HepG2 (cell line): ENCODE results near the gene JPH4. TPM values are rescaled to one million over a fixed set of nuclear protein-coding genes. Genes with fewer than 3 reads are reported as not detected.
A peak's percentile ranks its signal among the peaks of the same experiment; 100 is the strongest.

Source experiments
- ATAC-seq: fragments of 200-7000 bp; cut with Tn5 transposase; 3 replicates; pipeline ENCODE4 v1.9.1; 2020; ENCODE audit warnings: mild to moderate bottlenecking, moderate library complexity
- BruUV-seq: library from RNA; stranded (reverse); fragments of 400-500 nt; replicated peaks from 2 replicates; lab custom pipeline; 2021; lab: Mats Ljungman, UMichigan
- CTCF ChIA-PET: fragments of 300-600 bp; formaldehyde crosslinking; extraction: SDS; loops from one replicate; lab custom pipeline; 2021; ENCODE audit warnings: low total read pairs, inconsistent platforms, low intra/inter-chr PET ratio; lab: Yijun Ruan, JAX
- POLR2A ChIA-PET: fragments of 350-600 bp; sonication (Branson Sonifier 250); formaldehyde crosslinking; loops from one replicate; lab custom pipeline; 2020; ENCODE audit warnings: antibody characterized with exemption, inconsistent platforms; lab: Yijun Ruan, JAX
- DNase-seq: peaks from one replicate; pipeline ENCODE4 v3.0.0-alpha.2; 2015; ENCODE audit warnings: low spot score
- FAIRE-seq: peaks from 3 replicates; lab custom pipeline; 2011; peaks lifted over from hg19 to GRCh38; lab: Jason Lieb, UNC
- H2AFZ ChIP-seq: one replicate; pipeline ENCODE4 v1.6.1; 2011; ENCODE audit warnings: low read length, inconsistent platforms
- H3K27ac ChIP-seq: fragments of 300-600 bp; 3 replicates; pipeline ENCODE4 v1.8.0; 2011; ENCODE audit warnings: mixed run types, mild to moderate bottlenecking, mixed read lengths, low read length, inconsistent platforms; ENCODE audit not compliant: insufficient read depth; ENCODE audit errors: extremely low read length
- H3K27me3 ChIP-seq, 2 experiments: fragments of 200-600 bp in 1 of 2; 2 replicates in 1 of 2; 3 replicates in 1 of 2; pipeline versions ENCODE4 v1.6.0 to v1.8.0; 2011; ENCODE audit warnings: low read length in 2 of 2, mild to moderate bottlenecking in 2 of 2, moderate library complexity in 2 of 2, inconsistent platforms in 1 of 2; ENCODE audit not compliant: insufficient read depth in 2 of 2, control insufficient read depth in 1 of 2
- H3K36me3 ChIP-seq, 2 experiments: fragments of 200-600 bp in 1 of 2; replicated peaks in 1 of 2; 2 replicates in 1 of 2; 3 replicates in 1 of 2; pipeline versions ENCODE4 v1.5.1 to v1.8.0; 2011; ENCODE audit warnings: low read length in 2 of 2, inconsistent platforms in 1 of 2; ENCODE audit not compliant: insufficient read depth in 2 of 2, control insufficient read depth in 1 of 2
- H3K4me1 ChIP-seq: 2 replicates; pipeline ENCODE4 v1.5.1; 2012; ENCODE audit warnings: low read length, inconsistent platforms; ENCODE audit not compliant: insufficient read depth
- H3K4me2 ChIP-seq: 2 replicates; pipeline ENCODE4 v1.6.0; 2011; ENCODE audit warnings: low read depth, low read length, inconsistent platforms
- H3K4me3 ChIP-seq, 3 experiments: fragments of 200-600 bp in 1 of 3; sonication (generic), shearing (Covaris generic) in 1 of 3; replicated peaks in 1 of 3; 2 replicates each; pipeline ENCODE4 v1.5.1; 2011 to 2016; ENCODE audit warnings: low read length in 3 of 3, inconsistent platforms in 2 of 3, low read depth in 2 of 3, mild to moderate bottlenecking in 2 of 3, control low read depth in 1 of 3, mixed read lengths in 1 of 3; ENCODE audit not compliant: insufficient read depth in 1 of 3
- H3K79me2 ChIP-seq: one replicate; pipeline ENCODE4 v1.6.1; 2011; ENCODE audit warnings: low read length, inconsistent platforms; ENCODE audit not compliant: insufficient read depth
- H3K9ac ChIP-seq: 2 replicates; pipeline ENCODE4 v1.6.0; 2011; ENCODE audit warnings: mild to moderate bottlenecking, low read depth, low read length, inconsistent platforms; ENCODE audit not compliant: insufficient read depth
- H3K9me3 ChIP-seq: 2 replicates; pipeline ENCODE4 v1.5.1; 2012; ENCODE audit warnings: mild to moderate bottlenecking, low read length
- H4K20me1 ChIP-seq: 2 replicates; pipeline ENCODE4 v1.6.0; 2011; ENCODE audit warnings: inconsistent platforms, mild to moderate bottlenecking, low read length, moderate library complexity; ENCODE audit not compliant: insufficient read depth
- BHLHE40 ChIP-seq: IDR thresholded peaks from 2 replicates; pipeline ENCODE4 v1.6.1; 2011; ENCODE audit warnings: low read length, improper control_type of control experiment
- DNMT1 ChIP-seq: sonication (generic); formaldehyde crosslinking; IDR thresholded peaks from 2 replicates; pipeline ENCODE4 v1.5.1; 2020; ENCODE audit warnings: mild to moderate bottlenecking, missing genetic modification reagents
- KLF11 ChIP-seq: IDR thresholded peaks from 2 replicates; pipeline ENCODE4 v1.6.1; 2016; ENCODE audit warnings: missing compliant biosample characterization
- PHF5A ChIP-seq: IDR thresholded peaks from one replicate; pipeline ENCODE4 v1.6.1; 2018; ENCODE audit warnings: low read depth, missing genetic modification reagents; ENCODE audit not compliant: unreplicated experiment
- RFX1 ChIP-seq: fragments of 450-650 bp; IDR thresholded peaks from 2 replicates; pipeline ENCODE4 v1.6.1; 2017
- SAFB2 ChIP-seq: sonication (generic); formaldehyde crosslinking; IDR thresholded peaks from 2 replicates; pipeline ENCODE4 v1.5.1; 2020; ENCODE audit warnings: missing genetic modification reagents, low read depth, mild to moderate bottlenecking, borderline replicate concordance
- THAP9 ChIP-seq: sonication (generic); formaldehyde crosslinking; IDR thresholded peaks from 2 replicates; pipeline ENCODE4; 2020; ENCODE audit warnings: missing genetic modification reagents, mild to moderate bottlenecking, borderline replicate concordance
- ZNF12 ChIP-seq: sonication (generic); formaldehyde crosslinking; IDR thresholded peaks from 2 replicates; pipeline ENCODE4 v1.5.0; 2020; ENCODE audit warnings: missing genetic modification reagents
- ZNF468 ChIP-seq: sonication (generic); formaldehyde crosslinking; IDR thresholded peaks from 2 replicates; pipeline ENCODE4 v1.8.0; 2022; ENCODE audit warnings: mild to moderate bottlenecking, moderate library complexity, missing genetic modification reagents
- ZNF543 ChIP-seq: sonication (generic); formaldehyde crosslinking; IDR thresholded peaks from 2 replicates; pipeline ENCODE4 v1.4.0; 2020; ENCODE audit warnings: mild to moderate bottlenecking, missing genetic modification reagents
- ZNF607 ChIP-seq: sonication (generic); formaldehyde crosslinking; IDR thresholded peaks from 2 replicates; pipeline ENCODE4 v1.5.1; 2020; ENCODE audit warnings: missing genetic modification reagents, mild to moderate bottlenecking, borderline replicate concordance
- ZNF615 ChIP-seq: sonication (generic); formaldehyde crosslinking; IDR thresholded peaks from 2 replicates; pipeline ENCODE4 v1.5.0; 2020; ENCODE audit warnings: mild to moderate bottlenecking, missing genetic modification reagents, borderline replicate concordance
- WGBS: methylation state at CpG from one replicate; pipeline ENCODE4 v1.1.6; 2017; ENCODE audit warnings: low lambda C conversion rate; 5-methylcytosine and 5-hydroxymethylcytosine counted together
- in situ Hi-C: cut with HindIII; loops from 2 replicates; pipeline ENCODE4 v1.10.0; 2017; ENCODE audit warnings: low pct_unique_long_range_greater_than_20kb; ENCODE audit not compliant: extremely low pct_ligation_motif_present
- intact Hi-C: fragments of 100-400 bp; cut with micrococcal nuclease; formaldehyde crosslinking; loops from one replicate; pipeline ENCODE4 v1.10.0; 2022; ENCODE audit not compliant: unreplicated experiment
- polyA plus RNA-seq, 8 experiments: library from polyadenylated mRNA; depleted of rRNA in 3 of 8; stranded (reverse) in 7 of 8; unstranded in 1 of 8; fragments of >200 nt; fragmentation: Illumina TruSeq in 4 of 8; extraction: Trizol in 4 of 8; gene quantifications; 2 replicates each; pipeline versions ENCODE4 v1.2.1 to v1.2.3, GENCODE V29; 2011 to 2016; ENCODE audit warnings: low read depth in 4 of 8, missing spikeins in 1 of 8, mixed read lengths in 1 of 8; ENCODE audit not compliant: insufficient read depth in 1 of 8
- total RNA-seq, 5 experiments: library from RNA; depleted of rRNA; stranded (reverse); fragments of >200 nt; fragmentation: Illumina TruSeq; extraction: Trizol; gene quantifications; 2 replicates each; pipeline ENCODE4 v1.2.3, GENCODE V29; 2016; ENCODE audit warnings: low read depth in 1 of 5
- TF ChIP-seq, protein P1 (sequence below): sonication (generic); formaldehyde crosslinking; IDR thresholded peaks from 2 replicates; pipeline ENCODE4 v1.4.0; 2020; ENCODE audit warnings: low read depth, missing genetic modification reagents
- TF ChIP-seq, protein P2 (sequence below): sonication (generic); formaldehyde crosslinking; IDR thresholded peaks from 2 replicates; pipeline ENCODE4 v1.4.0; 2020; ENCODE audit warnings: missing genetic modification reagents, borderline replicate concordance

The JPH4 gene
- total and polyA plus RNA-seq, 2 of the 13 experiments (the other 11 are each of a cell fraction or from before 2014, with no cell fraction given), result 0.08 to 0.22 TPM

GRCh38 chr14:23568021-23568599 lies 10.5 kb downstream of the JPH4 start:
- 29% methylated on average over 2 of the region's 2 CpGs for WGBS
- in situ Hi-C loops, result no loop called here
- H3K79me2 ChIP-seq, result peaks cover 7% of the 10 kb centered on the region
- POLR2A ChIA-PET, result interaction anchor here (0.9 to 6.5 kb wide), 22 partner anchors 10 to 546 kb away, joined by 3 to 113 read pairs (median 5); partner anchors contain the start of genes DCAF11, DHRS2, NRL and PABPN1
- H3K4me3 ChIP-seq, result peak overlapping the region; percentile 68 to 88 (median 70)
- FAIRE-seq, result no peak
- CTCF ChIA-PET, result interaction anchor here (0.7 to 1.9 kb wide), 5 partner anchors 10 to 343 kb away, joined by 3 to 5 read pairs (median 3); partner anchors contain the start of gene JPH4
- H3K27ac ChIP-seq, result peak overlapping the region; percentile 41
- H3K27me3 ChIP-seq, result peaks cover 2 to 8% of the 10 kb centered on the region in 2 experiments; a peak in 2 of 5 replicates
- BruUV-seq, result TSS peak; percentile 70
- H3K36me3 ChIP-seq, result peaks cover 20 to 33% of the 10 kb centered on the region in 2 experiments
- peaks cover 56% of the 10 kb centered on the region for H3K4me1 ChIP-seq
- no peak for DNase-seq
- H3K4me2 ChIP-seq, result peak overlapping the region; percentile 85
- intact Hi-C loops, result loop anchor here (1.0 to 5.0 kb wide), 2 partner anchors 13 to 344 kb away; no protein-coding TSS in a partner anchor
- peaks cover 2% of the 10 kb centered on the region; the same call in 1 of the 2 replicates for H4K20me1 ChIP-seq
- H3K9me3 ChIP-seq, result no peaks in the 10 kb centered on the region
- peak overlapping the region; percentile 69 for H3K9ac ChIP-seq
- ATAC-seq, result no peak
- H2AFZ ChIP-seq, result no peak overlapping the region
- TF ChIP-seq THAP9 (CRISPR knock-in tag) (no peak), BHLHE40 (no peak), ZNF12 (CRISPR knock-in tag) (0 out of 2 replicates have a peak, but pooled peaks have one; percentile 23), ZNF468 (CRISPR knock-in tag) (no peak; the same call in 1 of the 2 replicates), ZNF615 (CRISPR knock-in tag) (0 out of 2 replicates have a peak, but pooled peaks have one; percentile 35), KLF11 (no peak), SAFB2 (CRISPR knock-in tag) (peak; percentile 66; the same call in 1 of the 2 replicates), RFX1 (no peak), DNMT1 (CRISPR knock-in tag) (0 out of 2 replicates have a peak, but pooled peaks have one; percentile 50), ZNF607 (CRISPR knock-in tag) (no peak), ZNF543 (0 out of 2 replicates have a peak, but pooled peaks have one; percentile 6), PHF5A (CRISPR knock-in tag) (peak; percentile 6)
- TF ChIP-seq, protein P1, sequence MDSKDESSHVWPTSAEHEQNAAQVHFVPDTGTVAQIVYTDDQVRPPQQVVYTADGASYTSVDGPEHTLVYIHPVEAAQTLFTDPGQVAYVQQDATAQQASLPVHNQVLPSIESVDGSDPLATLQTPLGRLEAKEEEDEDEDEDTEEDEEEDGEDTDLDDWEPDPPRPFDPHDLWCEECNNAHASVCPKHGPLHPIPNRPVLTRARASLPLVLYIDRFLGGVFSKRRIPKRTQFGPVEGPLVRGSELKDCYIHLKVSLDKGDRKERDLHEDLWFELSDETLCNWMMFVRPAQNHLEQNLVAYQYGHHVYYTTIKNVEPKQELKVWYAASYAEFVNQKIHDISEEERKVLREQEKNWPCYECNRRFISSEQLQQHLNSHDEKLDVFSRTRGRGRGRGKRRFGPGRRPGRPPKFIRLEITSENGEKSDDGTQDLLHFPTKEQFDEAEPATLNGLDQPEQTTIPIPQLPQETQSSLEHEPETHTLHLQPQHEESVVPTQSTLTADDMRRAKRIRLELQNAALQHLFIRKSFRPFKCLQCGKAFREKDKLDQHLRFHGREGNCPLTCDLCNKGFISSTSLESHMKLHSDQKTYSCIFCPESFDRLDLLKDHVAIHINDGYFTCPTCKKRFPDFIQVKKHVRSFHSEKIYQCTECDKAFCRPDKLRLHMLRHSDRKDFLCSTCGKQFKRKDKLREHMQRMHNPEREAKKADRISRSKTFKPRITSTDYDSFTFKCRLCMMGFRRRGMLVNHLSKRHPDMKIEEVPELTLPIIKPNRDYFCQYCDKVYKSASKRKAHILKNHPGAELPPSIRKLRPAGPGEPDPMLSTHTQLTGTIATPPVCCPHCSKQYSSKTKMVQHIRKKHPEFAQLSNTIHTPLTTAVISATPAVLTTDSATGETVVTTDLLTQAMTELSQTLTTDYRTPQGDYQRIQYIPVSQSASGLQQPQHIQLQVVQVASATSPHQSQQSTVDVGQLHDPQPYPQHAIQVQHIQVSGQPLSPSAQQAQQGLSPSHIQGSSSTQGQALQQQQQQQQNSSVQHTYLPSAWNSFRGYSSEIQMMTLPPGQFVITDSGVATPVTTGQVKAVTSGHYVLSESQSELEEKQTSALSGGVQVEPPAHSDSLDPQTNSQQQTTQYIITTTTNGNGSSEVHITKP (CRISPR knock-in tag), result no peak
- TF ChIP-seq, protein P2, sequence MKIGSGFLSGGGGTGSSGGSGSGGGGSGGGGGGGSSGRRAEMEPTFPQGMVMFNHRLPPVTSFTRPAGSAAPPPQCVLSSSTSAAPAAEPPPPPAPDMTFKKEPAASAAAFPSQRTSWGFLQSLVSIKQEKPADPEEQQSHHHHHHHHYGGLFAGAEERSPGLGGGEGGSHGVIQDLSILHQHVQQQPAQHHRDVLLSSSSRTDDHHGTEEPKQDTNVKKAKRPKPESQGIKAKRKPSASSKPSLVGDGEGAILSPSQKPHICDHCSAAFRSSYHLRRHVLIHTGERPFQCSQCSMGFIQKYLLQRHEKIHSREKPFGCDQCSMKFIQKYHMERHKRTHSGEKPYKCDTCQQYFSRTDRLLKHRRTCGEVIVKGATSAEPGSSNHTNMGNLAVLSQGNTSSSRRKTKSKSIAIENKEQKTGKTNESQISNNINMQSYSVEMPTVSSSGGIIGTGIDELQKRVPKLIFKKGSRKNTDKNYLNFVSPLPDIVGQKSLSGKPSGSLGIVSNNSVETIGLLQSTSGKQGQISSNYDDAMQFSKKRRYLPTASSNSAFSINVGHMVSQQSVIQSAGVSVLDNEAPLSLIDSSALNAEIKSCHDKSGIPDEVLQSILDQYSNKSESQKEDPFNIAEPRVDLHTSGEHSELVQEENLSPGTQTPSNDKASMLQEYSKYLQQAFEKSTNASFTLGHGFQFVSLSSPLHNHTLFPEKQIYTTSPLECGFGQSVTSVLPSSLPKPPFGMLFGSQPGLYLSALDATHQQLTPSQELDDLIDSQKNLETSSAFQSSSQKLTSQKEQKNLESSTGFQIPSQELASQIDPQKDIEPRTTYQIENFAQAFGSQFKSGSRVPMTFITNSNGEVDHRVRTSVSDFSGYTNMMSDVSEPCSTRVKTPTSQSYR, result 0 out of 2 replicates have a peak, but pooled peaks have one; percentile 28
